ENCODE data around the gene TEAD3. TPM values are rescaled to one million over a fixed set of nuclear protein-coding genes. Genes with fewer than 3 reads are reported as not detected.

Gene TEAD3
- total RNA-seq, 1 experiment from 2014 or later = 10.7 TPM

GRCh38 chr6:35522151-35522550 lies 25.3 kb upstream of the TEAD3 start:
- CTCF ChIA-PET = interaction anchor here (0.5 to 1.9 kb wide), 28 partner anchors 8 to 621 kb away, joined by 3 to 14 read pairs (median 4); no protein-coding TSS in a partner anchor
- POLR2A ChIA-PET = interaction anchor here (0.6 kb wide), 1 partner anchor 205 kb away, joined by 8 read pairs; no protein-coding TSS in a partner anchor
- Histone ChIP-seq H3K9me3 (ENCODE audit: control insufficient read depth, insufficient read depth, low read depth, low read length) (no peaks in the 10 kb centered on the region), H3K36me3 (ENCODE audit: control insufficient read depth, insufficient read depth, low read length) (no peaks in the 10 kb centered on the region), H3K4me1 (ENCODE audit: control insufficient read depth, insufficient read depth, low read length) (no peaks in the 10 kb centered on the region), H3K27me3 (ENCODE audit: control insufficient read depth, insufficient read depth, low read length) (no peaks in the 10 kb centered on the region), H3K4me3 (ENCODE audit: low read depth in 2 of 2, low read length in 2 of 2) (no peak overlapping the region), H3K27ac (ENCODE audit: low read length) (no peak overlapping the region)
- intact Hi-C loops (cut with micrococcal nuclease; ENCODE audit: unreplicated experiment) (loop anchor here (2.0 kb wide), 1 partner anchor 215 kb away; the partner anchor contains the start of gene ARMC12), in situ Hi-C loops (cut with HindIII; ENCODE audit: low pct_unique_long_range_greater_than_20kb, low sequenced_read_pairs) (no loop called here)
- ATAC-seq (no peak), DNase-seq (ENCODE audit: low read depth, low spot score) (no peak)
- TF ChIP-seq REST (IDR thresholded peaks at IDR 0.05; ENCODE audit: insufficient read depth in 1 of 2, low read depth in 2 of 2, low read length in 1 of 2) = no peak
- TF ChIP-seq, protein P1, sequence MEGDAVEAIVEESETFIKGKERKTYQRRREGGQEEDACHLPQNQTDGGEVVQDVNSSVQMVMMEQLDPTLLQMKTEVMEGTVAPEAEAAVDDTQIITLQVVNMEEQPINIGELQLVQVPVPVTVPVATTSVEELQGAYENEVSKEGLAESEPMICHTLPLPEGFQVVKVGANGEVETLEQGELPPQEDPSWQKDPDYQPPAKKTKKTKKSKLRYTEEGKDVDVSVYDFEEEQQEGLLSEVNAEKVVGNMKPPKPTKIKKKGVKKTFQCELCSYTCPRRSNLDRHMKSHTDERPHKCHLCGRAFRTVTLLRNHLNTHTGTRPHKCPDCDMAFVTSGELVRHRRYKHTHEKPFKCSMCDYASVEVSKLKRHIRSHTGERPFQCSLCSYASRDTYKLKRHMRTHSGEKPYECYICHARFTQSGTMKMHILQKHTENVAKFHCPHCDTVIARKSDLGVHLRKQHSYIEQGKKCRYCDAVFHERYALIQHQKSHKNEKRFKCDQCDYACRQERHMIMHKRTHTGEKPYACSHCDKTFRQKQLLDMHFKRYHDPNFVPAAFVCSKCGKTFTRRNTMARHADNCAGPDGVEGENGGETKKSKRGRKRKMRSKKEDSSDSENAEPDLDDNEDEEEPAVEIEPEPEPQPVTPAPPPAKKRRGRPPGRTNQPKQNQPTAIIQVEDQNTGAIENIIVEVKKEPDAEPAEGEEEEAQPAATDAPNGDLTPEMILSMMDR (IDR thresholded peaks at IDR 0.05) = no peak
- TF ChIP-seq SIN3A (IDR thresholded peaks at IDR 0.05; ENCODE audit: borderline replicate concordance, insufficient read depth, low read depth, low read length) = no peak
- no peak for TF ChIP-seq TCF7L2 (IDR thresholded peaks at IDR 0.05; ENCODE audit: low read depth, low read length)
- no TSS peak for BruUV-seq (replicated peaks)

DNA sequence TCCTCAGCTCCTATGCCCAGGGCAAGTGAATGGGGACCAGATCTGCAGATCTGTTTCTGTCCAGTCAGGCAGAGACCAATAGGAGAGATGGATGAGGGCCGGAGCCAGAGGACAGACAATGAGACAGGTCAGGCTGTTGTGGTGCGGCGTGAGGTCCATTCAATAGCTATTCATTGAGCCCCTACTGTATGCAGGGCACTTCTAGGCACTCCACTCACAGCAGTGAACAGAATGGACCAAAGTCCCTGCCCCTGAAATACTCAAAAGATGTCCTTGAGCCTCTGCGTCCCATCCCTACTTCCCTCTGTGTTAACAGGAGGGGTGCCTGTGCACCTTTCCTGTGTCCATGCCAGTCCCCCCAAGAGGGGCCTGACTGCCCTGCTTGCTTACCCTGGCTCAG lies 24.4 kb upstream of the TEAD3 start:
- POLR2A ChIA-PET = no interaction called here
- intact Hi-C loops (cut with micrococcal nuclease; ENCODE audit: unreplicated experiment) = no loop called here
- Histone ChIP-seq H3K27ac (ENCODE audit: low read length) (no peak overlapping the region), H3K27me3 (ENCODE audit: control insufficient read depth, insufficient read depth, low read length) (no peaks in the 10 kb centered on the region), H3K36me3 (ENCODE audit: control insufficient read depth, insufficient read depth, low read length) (no peaks in the 10 kb centered on the region), H3K4me1 (ENCODE audit: control insufficient read depth, insufficient read depth, low read length) (no peaks in the 10 kb centered on the region), H3K4me3 (ENCODE audit: low read depth in 2 of 2, low read length in 2 of 2) (no peak overlapping the region), H3K9me3 (ENCODE audit: control insufficient read depth, insufficient read depth, low read depth, low read length) (no peaks in the 10 kb centered on the region)
- BruUV-seq (replicated peaks) = no TSS peak
- DNase-seq (ENCODE audit: low read depth, low spot score) (no peak), ATAC-seq (0 out of 2 replicates have a peak, but pooled peaks have one; percentile 6)
- in situ Hi-C loops (cut with HindIII; ENCODE audit: low pct_unique_long_range_greater_than_20kb, low sequenced_read_pairs) = no loop called here
- CTCF ChIA-PET = interaction anchor here (0.5 to 1.4 kb wide), 6 partner anchors 11 to 229 kb away, joined by 3 to 4 read pairs (median 3); no protein-coding TSS in a partner anchor
- TF ChIP-seq TCF7L2 (IDR thresholded peaks at IDR 0.05; ENCODE audit: low read depth, low read length) = no peak
- no peak for TF ChIP-seq REST (IDR thresholded peaks at IDR 0.05; ENCODE audit: insufficient read depth in 1 of 2, low read depth in 2 of 2, low read length in 1 of 2)
- TF ChIP-seq, protein P1 (IDR thresholded peaks at IDR 0.05) = no peak
- no peak for TF ChIP-seq SIN3A (IDR thresholded peaks at IDR 0.05; ENCODE audit: borderline replicate concordance, insufficient read depth, low read depth, low read length)
- no peak for TF ChIP-seq POLR2AphosphoS5 (IDR thresholded peaks at IDR 0.05; ENCODE audit: low read depth, low read length)
